Ammon's horn (tissue), 1 donor: ENCODE results near the gene FPGS.
"Not testable (repeated sequence)": the region's sequence is repeated elsewhere in the genome, so short reads cannot be mapped to it uniquely, and the experiment has no call there.

Experiments
- DNase-seq: peaks from one replicate; pipeline ENCODE4 v3.0.0-alpha.2; 2016; ENCODE audit warnings: low spot score

The FPGS gene

DNA sequence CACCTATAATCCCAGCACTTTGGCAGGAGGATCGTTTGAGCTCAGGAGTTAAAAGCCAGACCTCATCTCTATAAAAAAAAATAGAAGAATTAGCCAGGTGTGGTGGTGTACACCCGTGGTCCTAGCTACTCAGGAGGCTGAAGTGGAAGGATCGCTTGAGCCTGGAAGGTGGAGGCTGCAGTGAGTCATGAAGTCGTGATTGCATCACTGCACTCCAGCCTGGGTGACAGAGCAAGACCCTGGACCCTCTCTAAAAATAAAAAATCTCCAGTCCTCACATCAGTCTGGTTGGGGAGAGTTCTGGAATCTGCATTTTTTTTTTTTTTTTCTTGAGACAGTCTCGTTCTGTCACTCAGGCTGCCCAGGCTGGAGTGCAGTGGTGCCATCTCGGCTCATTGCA, 9.3 kb downstream of the FPGS start:
- DNase-seq = no peak

- DNase-seq = no peak
These were observed 10.4 kb downstream of the FPGS start for GRCh38 chr9:127812936-127813675.

GRCh38 chr9:127813686-127814226, 11.1 kb downstream of the FPGS start:
- DNase-seq = no peak

DNA sequence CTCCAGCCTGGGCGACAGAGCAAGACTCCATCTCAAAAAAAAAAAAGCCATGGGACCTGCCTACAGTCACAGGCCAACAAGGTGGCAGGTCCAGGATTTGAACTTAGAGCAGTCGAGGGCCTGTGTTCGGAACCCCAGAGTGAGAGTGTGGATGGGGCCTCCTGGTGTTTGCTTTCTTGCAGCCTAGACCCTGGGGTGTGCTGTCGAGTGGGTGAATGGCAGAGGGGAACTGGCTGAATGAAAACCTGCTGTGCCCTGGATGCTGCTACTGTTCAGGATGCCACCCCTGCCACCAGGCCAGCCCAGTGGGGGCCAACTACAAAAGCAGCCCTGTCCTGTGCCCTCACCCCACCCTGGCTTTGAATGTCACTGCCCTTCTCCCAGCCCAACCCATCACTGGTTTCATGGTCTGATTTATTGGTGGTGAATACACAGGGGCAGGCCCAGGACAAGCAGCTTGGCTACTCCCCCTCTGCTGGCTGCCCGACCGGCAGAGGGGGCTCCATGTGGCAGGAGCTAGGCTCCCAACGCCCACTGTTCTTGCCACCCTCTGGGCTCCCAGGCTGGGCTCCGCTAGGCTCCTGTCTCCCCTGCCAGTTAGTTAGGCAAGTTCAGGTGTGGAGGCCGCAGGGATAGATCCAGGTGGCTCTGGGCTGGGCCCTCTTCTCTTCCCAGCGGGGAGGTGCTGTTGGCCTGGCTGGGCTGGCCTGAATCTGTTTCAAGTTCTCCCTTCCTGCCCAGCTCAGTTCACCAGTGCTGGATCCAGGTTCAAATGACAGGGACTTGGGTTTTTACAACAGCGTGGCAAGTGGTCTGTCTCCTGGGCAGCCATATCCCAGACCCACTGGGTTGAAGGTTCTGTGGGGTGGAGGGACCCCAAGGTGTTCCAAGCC, 12.2 kb downstream of the FPGS start:
- DNase-seq = no peak

DNA sequence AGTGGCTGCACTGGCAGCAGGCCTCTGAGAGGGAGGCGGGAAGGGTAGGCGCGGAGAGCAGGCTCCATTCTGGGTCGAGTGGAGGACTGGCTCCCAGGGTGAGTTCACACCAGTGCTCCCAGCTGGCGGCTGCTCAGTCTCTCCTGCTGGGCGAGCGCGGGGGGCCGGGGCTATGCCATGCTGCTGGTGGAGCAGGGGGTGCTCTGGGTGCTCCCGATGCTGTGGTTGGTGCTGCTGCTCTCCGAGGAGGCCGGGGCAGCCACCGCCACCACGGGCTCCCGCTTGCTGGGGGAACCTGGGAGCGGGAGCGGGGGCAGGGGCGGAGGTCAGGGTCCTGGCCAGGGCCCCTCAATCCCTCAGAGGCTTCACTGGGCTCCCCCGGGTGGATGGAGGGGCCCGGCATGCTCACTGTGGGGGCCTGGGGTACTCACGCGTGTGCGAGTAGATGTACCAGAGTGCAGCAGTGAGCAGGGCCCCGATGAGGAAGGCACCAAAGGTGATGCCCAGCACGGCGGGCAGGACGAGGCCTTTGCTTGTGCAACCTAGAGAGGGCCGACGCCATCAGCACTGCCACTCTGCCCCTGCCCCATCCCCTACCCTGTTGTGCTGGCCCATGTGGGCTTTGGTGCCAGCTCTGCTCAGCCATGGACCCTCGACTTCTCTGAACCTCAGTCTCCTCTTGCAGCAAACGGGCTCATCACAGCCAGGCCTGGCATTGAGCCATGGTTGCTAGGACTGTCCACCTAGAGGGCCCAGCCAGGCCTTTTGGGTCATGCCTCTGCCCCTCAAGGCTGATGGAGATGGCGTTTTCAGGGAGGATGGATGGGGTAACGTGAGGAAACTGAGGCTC, 13.1 kb downstream of the FPGS start:
- no peak for DNase-seq

GRCh38 chr9:127816362-127816725, 13.7 kb downstream of the FPGS start:
- DNase-seq = no peak

DNA sequence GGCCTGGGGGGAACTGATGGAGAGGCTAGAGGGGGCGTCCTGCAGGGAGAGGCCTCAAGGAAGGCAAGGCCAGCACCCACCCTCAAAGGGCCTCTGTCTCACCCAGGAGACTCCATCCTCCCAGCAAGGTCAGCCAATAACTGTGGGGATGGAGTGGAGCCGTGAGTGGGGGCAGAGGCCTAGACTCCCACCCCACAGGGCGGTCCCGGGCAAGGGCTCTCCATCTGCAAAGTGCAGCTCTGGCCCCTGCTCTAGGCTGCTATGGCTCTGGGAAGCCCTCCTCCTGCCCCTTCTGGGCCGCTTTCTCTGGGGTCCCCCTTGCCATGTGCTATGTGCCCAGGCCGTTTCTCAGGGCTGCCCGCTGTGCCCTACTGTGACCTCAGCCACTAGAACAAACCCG, 14.0 kb downstream of the FPGS start:
- DNase-seq = no peak

DNA sequence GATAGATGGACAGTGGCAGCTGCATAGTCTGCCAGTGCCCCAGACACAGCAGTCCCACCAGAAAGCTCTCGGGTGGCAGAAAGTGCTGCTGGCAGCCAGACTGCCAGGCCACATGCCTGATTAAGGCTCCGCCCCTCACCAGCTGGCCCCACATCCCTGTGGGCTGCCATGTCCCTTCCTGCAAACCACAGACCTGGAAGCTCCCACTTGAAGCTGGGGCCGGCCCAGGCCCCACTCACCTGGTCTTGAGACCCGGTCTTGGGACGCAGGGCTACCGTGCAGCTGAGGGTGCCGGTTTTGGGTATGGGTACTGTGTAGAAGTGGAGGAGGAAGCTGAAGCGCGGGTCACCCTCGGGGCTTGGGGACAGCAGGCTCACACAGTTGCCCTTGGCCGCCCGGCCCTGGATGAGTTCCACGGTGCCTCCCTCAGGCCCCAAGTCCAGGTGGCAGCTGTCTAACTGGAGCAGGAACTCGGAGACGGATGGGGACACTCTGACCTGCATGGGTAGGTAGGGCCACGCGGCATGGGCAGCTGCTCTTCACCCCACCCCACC, 15.3 kb downstream of the FPGS start:
- no peak for DNase-seq

- DNase-seq = no peak
These were observed 15.9 kb downstream of the FPGS start for GRCh38 chr9:127818574-127818973.

DNA sequence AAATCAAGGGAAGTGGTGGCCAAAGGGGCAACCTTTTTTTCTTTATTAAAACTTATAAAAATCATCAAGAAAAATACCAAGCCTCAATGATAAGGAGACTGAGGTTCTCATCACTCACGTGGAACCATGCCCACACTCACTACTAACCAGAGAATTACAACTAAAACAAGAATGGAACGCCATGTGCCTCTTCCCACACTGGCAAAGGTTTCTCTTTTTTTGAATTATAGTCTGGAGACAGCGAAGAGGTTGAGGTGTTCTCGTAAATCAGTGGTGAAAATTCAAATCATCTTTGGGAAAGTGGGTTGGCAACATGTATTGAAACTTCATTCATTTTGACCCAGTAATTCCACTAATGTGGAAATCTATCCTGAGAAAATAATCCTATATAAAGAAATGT, 19.4 kb downstream of the FPGS start:
- no peak for DNase-seq

- DNase-seq = no peak
These were observed 22.8 kb downstream of the FPGS start for GRCh38 chr9:127825319-127826051.

GRCh38 chr9:127826253-127826913, 23.7 kb downstream of the FPGS start:
- DNase-seq = no peak

- peak; percentile 56 for DNase-seq
These were observed 25.8 kb downstream of the FPGS start for GRCh38 chr9:127828262-127829031.

DNA sequence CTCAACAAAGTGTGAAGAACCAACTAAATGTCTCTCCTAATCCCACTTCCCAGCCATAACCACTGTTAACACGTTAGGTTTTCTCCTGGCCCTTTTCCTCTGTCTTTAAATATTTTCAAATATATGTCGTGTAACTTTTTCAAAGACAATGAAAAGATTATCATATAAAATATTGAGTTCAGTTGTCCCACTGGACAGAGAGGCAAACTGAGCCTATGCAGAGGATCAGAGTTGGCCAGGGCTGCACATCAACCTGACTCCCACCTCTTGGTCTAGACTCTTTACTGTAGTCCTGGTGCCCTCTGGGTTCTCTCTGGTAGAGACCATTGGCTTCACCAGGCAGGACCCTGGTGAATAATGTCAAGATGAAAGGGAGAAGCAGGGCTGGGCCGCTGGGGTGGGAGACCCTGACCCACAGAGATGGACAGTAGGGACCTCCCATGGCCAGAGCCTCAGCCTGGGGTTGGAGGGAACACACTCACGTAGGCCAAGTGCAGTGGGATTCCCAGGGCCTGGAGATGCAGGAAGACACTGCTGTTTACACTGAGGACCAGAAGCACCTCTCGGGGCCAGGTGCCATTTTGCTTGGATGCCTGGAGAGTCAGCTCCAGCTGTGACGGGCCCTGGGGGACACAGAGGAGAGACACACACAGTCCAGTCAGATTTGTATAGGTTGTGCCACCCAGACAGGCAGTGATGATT, 26.7 kb downstream of the FPGS start:
- DNase-seq = no peak

DNA sequence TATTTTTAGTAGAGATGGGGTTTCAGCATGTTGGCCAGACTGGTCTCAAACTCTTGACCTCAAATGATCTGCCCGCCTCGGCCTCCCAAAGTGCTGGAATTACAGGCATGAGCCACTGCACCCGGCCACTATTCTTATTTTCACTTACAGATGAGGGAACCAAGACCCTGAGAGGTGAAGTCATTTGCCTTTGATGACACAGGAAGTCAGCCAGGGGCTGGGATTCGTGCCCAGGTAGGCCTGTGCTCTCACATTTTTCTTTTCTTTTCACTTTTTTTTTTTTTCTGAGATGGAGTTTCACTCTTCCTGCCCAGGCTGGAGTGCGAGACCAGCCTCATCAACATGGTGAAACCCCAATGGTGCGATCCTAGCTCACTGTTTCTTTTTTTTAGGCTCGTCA, 29.6 kb downstream of the FPGS start:
- no peak for DNase-seq

DNA sequence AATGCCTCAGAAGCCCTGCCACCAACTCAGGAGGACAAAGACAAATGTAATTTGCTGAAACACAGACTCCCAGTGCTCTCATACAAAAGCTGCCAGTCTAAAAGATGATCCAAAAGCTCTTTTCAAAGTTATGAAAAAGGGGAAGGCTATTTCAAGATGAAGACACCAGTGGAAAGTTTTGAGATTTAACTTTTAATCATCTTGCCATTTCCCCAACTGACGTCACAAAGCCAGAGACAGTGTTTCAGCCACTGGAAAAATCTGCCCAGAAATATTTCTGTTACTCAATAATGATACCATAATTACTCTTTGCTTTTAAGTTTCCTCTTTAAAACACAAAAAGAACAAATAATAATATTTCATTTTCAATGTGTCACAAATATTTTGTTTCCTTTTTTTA, 30.9 kb downstream of the FPGS start:
- no peak for DNase-seq

DNA sequence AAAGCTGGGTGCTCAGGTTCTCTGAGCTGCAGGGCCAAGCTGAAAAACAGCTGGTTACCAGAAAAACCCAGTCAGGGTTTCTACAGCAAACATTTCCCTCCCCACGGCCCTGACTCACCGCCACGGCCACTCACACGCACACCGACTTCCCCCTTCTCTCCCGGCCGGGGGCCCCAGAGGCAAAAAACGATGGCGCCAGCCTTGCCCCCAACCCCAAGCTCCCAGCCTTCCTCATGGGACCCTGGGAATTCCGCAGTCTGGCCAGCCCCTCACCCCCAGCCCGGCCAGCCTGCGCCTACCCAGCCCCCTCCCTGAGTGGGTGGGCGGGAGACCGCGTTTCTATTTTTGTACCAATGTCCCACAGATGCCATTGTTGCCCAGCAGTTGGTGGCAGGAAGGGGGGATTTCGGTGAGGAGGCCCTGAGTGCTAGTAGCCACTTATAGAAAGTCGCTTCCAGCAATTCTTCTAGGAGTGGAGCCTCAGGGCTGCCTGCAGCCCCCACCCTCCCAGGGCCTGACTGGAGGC, 33.4 kb downstream of the FPGS start:
- no peak for DNase-seq

- not testable (repeated sequence) for DNase-seq
These were observed 33.9 kb downstream of the FPGS start for GRCh38 chr9:127836561-127836960.

DNA sequence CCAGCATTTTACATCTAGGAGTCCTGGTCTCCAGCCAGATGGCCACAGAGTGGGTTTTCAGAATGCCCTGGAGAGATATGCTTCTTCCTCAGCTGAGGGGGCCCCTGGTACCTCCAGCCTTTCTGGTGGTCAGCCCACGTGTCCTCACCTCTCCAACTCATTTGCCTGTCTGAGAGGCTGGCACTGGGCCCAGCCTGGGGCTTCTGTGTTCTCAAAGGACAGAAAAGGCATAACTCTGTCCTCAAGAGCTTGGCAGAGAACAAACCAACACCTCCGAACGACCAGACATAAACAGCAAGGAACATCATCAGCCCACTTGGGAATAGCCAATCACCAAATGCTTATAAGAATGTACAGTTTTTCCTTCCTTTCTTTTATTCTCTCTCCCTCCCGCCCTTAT, 34.7 kb downstream of the FPGS start:
- no peak for DNase-seq
